HG03135 (cell line): Measurements from ENCODE around the gene AXIN1.

Source experiments
- ATAC-seq: cut with Tn5 transposase; IDR thresholded peaks from one replicate; pipeline ENCODE4 v1.9.1; 2021; ENCODE audit warnings: mild to moderate bottlenecking, moderate library complexity; ENCODE audit not compliant: unreplicated experiment

AXIN1 gene

GRCh38 chr16:305916-306626 lies 46.5 kb downstream of the AXIN1 start:
- ATAC-seq, result no peak

- ATAC-seq, result no peak
Measured at GRCh38 chr16:303760-304505, 48.6 kb downstream of the AXIN1 start.

GRCh38 chr16:301950-302349 lies 50.6 kb downstream of the AXIN1 start:
- no peak for ATAC-seq

GRCh38 chr16:301235-301634 lies 51.3 kb downstream of the AXIN1 start:
- ATAC-seq, result no peak

- no peak for ATAC-seq
Measured at GRCh38 chr16:297832-298231, 54.7 kb downstream of the AXIN1 start.

- no peak for ATAC-seq
Measured at GRCh38 chr16:296806-297510, 55.6 kb downstream of the AXIN1 start.

GRCh38 chr16:296276-296675 lies 56.2 kb downstream of the AXIN1 start:
- no peak for ATAC-seq

- no peak for ATAC-seq
Measured at GRCh38 chr16:293043-293775, 59.3 kb downstream of the AXIN1 start.

GRCh38 chr16:291539-291938 lies 61.0 kb downstream of the AXIN1 start:
- ATAC-seq, result no peak

GRCh38 chr16:290681-291405 lies 61.7 kb downstream of the AXIN1 start:
- ATAC-seq, result no peak

GRCh38 chr16:290015-290680 lies 62.4 kb downstream of the AXIN1 start:
- ATAC-seq, result no peak

- no peak for ATAC-seq
Measured at GRCh38 chr16:289395-289997, 63.0 kb downstream of the AXIN1 start.

GRCh38 chr16:287981-288920 lies 64.3 kb downstream of the AXIN1 start:
- no peak for ATAC-seq

GRCh38 chr16:287298-287811 lies 65.2 kb downstream of the AXIN1 start:
- ATAC-seq, result no peak

GRCh38 chr16:286491-287297 lies 65.8 kb downstream of the AXIN1 start:
- ATAC-seq, result no peak

- ATAC-seq, result no peak
Measured at GRCh38 chr16:285146-286055, 67.1 kb downstream of the AXIN1 start.
